H1 (cell line): ENCODE results near the gene UQCC3. TPM values are rescaled to one million over a fixed set of nuclear protein-coding genes. Genes with fewer than 3 reads are reported as not detected.

ENCODE experiments used
- CTCF ChIA-PET: fragments of 300-600 bp; sonication (Branson Sonifier 250); formaldehyde crosslinking; loops from one replicate; lab custom pipeline; 2021; ENCODE audit not compliant: partially characterized antibody; lab: Charles Lee
- POLR2A ChIA-PET: fragments of 300-600 bp; sonication (Branson Sonifier 250); formaldehyde crosslinking; loops from one replicate; lab custom pipeline; 2021; ENCODE audit warnings: inconsistent platforms; ENCODE audit not compliant: partially characterized antibody; lab: Charles Lee
- DNase-seq, 2 experiments: peaks; one replicate each; pipeline versions ENCODE4 v3.0.0 to v3.0.0-alpha.2; 2010 to 2022; ENCODE audit warnings: low spot score in 2 of 2, low read depth in 1 of 2, mixed read lengths in 1 of 2
- FAIRE-seq: peaks from 2 replicates; lab custom pipeline; 2011; peaks lifted over from hg19 to GRCh38; lab: Jason Lieb, UNC
- H2AFZ ChIP-seq: 2 replicates; pipeline ENCODE4 v1.8.1; 2012; ENCODE audit warnings: low read length, inconsistent platforms
- H2AK5ac ChIP-seq: 2 replicates; pipeline ENCODE4 v1.6.1; 2013; ENCODE audit warnings: low read depth, low read length
- H2BK120ac ChIP-seq: replicated peaks from 2 replicates; pipeline ENCODE3; 2013; ENCODE audit warnings: low read depth, low read length, inconsistent platforms
- H2BK12ac ChIP-seq: 2 replicates; pipeline ENCODE4 v1.6.1; 2013; ENCODE audit warnings: low read depth, low read length
- H2BK15ac ChIP-seq: 2 replicates; pipeline ENCODE4 v1.6.1; 2013; ENCODE audit warnings: low read length
- H2BK20ac ChIP-seq: 2 replicates; pipeline ENCODE4 v1.6.1; 2013; ENCODE audit warnings: low read length
- H2BK5ac ChIP-seq: 2 replicates; pipeline ENCODE4 v1.6.1; 2013; ENCODE audit warnings: low read depth, low read length
- H3K14ac ChIP-seq: 2 replicates; pipeline ENCODE4 v1.6.1; 2013; ENCODE audit warnings: inconsistent platforms; ENCODE audit not compliant: insufficient read length
- H3K18ac ChIP-seq: 2 replicates; pipeline ENCODE4 v1.6.1; 2013; ENCODE audit warnings: low read length; ENCODE audit errors: extremely low read depth
- H3K23ac ChIP-seq: 2 replicates; pipeline ENCODE4 v1.6.1; 2013; ENCODE audit warnings: inconsistent platforms; ENCODE audit not compliant: insufficient read length
- H3K23me2 ChIP-seq: 2 replicates; pipeline ENCODE4 v1.6.1; 2013; ENCODE audit warnings: low read depth, low read length
- H3K27ac ChIP-seq: 2 replicates; pipeline ENCODE4 v1.6.1; 2011; ENCODE audit warnings: low read depth, low read length, inconsistent platforms
- H3K27me3 ChIP-seq, 4 experiments: replicated peaks in 1 of 4; 1 replicate in 1 of 4; 2 replicates in 3 of 4; pipeline versions ENCODE4 v1.6.1 to v1.8.1; 2011 to 2013; ENCODE audit warnings: low read length in 3 of 4, mild to moderate bottlenecking in 3 of 4, inconsistent platforms in 2 of 4, mixed read lengths in 2 of 4, moderate library complexity in 1 of 4; ENCODE audit not compliant: control insufficient read depth in 3 of 4, insufficient read depth in 3 of 4; ENCODE audit errors: extremely low read depth in 1 of 4
- H3K36me3 ChIP-seq, 4 experiments: 2 replicates each; pipeline versions ENCODE4 v1.6.1 to v1.8.1; 2011 to 2013; ENCODE audit warnings: mild to moderate bottlenecking in 4 of 4, low read length in 3 of 4, moderate library complexity in 2 of 4, control low read depth in 1 of 4, inconsistent platforms in 1 of 4; ENCODE audit not compliant: insufficient read depth in 4 of 4, control insufficient read depth in 2 of 4
- H3K4ac ChIP-seq: replicated peaks from 2 replicates; pipeline ENCODE3; 2013; ENCODE audit warnings: low read length, low read depth, mixed read lengths, inconsistent platforms; ENCODE audit not compliant: insufficient read length
- H3K4me1 ChIP-seq, 4 experiments: replicated peaks in 1 of 4; 1 replicate in 1 of 4; 2 replicates in 3 of 4; pipeline versions ENCODE4 v1.6.1 to v1.8.1; 2011 to 2013; ENCODE audit warnings: low read length in 3 of 4, inconsistent platforms in 2 of 4, mixed read lengths in 1 of 4; ENCODE audit not compliant: insufficient read depth in 4 of 4, control insufficient read depth in 3 of 4
- H3K4me2 ChIP-seq, 2 experiments: 2 replicates each; pipeline versions ENCODE4 v1.6.1 to v1.8.1; 2011 to 2013; ENCODE audit warnings: low read depth in 2 of 2, low read length in 2 of 2, control low read depth in 1 of 2, inconsistent platforms in 1 of 2, mild to moderate bottlenecking in 1 of 2; ENCODE audit not compliant: insufficient read depth in 1 of 2
- H3K4me3 ChIP-seq, 4 experiments: fragments of 200-600, 300-600 bp in 1 of 4; sonication (generic), shearing (Covaris generic), sonication (Bioruptor Twin) in 1 of 4; 2 replicates each; pipeline versions ENCODE4 v1.5.1 to v1.8.1; 2011 to 2016; ENCODE audit warnings: low read length in 4 of 4, low read depth in 3 of 4, control low read depth in 2 of 4, inconsistent platforms in 2 of 4, mild to moderate bottlenecking in 2 of 4, mixed read lengths in 1 of 4, moderate library complexity in 1 of 4; ENCODE audit not compliant: insufficient read depth in 2 of 4; ENCODE audit errors: extremely low read depth in 1 of 4
- H3K56ac ChIP-seq: replicated peaks from 2 replicates; pipeline ENCODE3; 2013; ENCODE audit warnings: low read depth, mild to moderate bottlenecking, mixed read lengths, low read length, inconsistent platforms; ENCODE audit not compliant: insufficient read length
- H3K79me1 ChIP-seq: 2 replicates; pipeline ENCODE4 v1.6.1; 2013; ENCODE audit warnings: low read depth, low read length, control low read depth
- H3K79me2 ChIP-seq, 2 experiments: 2 replicates each; pipeline versions ENCODE4 v1.6.1 to v1.8.1; 2012 to 2013; ENCODE audit warnings: low read length in 2 of 2, mild to moderate bottlenecking in 2 of 2, inconsistent platforms in 1 of 2; ENCODE audit not compliant: insufficient read depth in 2 of 2, control insufficient read depth in 1 of 2
- H3K9ac ChIP-seq, 4 experiments: replicated peaks in 1 of 4; 1 replicate in 1 of 4; 2 replicates in 3 of 4; pipeline versions ENCODE4 v1.6.1 to v1.8.1; 2011 to 2013; ENCODE audit warnings: low read depth in 3 of 4, low read length in 3 of 4, control low read depth in 2 of 4, mild to moderate bottlenecking in 2 of 4, moderate library complexity in 2 of 4, inconsistent platforms in 1 of 4; ENCODE audit errors: extremely low read depth in 1 of 4
- H3K9me3 ChIP-seq, 2 experiments: 2 replicates each; pipeline versions ENCODE4 v1.6.1 to v1.8.1; 2012 to 2013; ENCODE audit warnings: mild to moderate bottlenecking in 2 of 2, moderate library complexity in 2 of 2, control low read depth in 1 of 2, inconsistent platforms in 1 of 2, low read depth in 1 of 2, low read length in 1 of 2, mixed read lengths in 1 of 2; ENCODE audit not compliant: insufficient read depth in 2 of 2
- H4K20me1 ChIP-seq, 2 experiments: replicated peaks in 1 of 2; 2 replicates each; pipeline versions ENCODE3 to v1.8.1; 2011 to 2013; ENCODE audit warnings: inconsistent platforms in 2 of 2, low read length in 2 of 2, mild to moderate bottlenecking in 1 of 2; ENCODE audit not compliant: insufficient read depth in 2 of 2, control insufficient read depth in 1 of 2
- H4K5ac ChIP-seq: 2 replicates; pipeline ENCODE4 v1.6.1; 2013; ENCODE audit warnings: low read length, low read depth, mixed read lengths, inconsistent platforms; ENCODE audit not compliant: insufficient read length
- H4K8ac ChIP-seq: 2 replicates; pipeline ENCODE4 v1.8.0; 2013; ENCODE audit warnings: mild to moderate bottlenecking, moderate library complexity, low read length, inconsistent platforms; ENCODE audit not compliant: insufficient read depth; ENCODE audit errors: extremely low read depth
- H4K91ac ChIP-seq: replicated peaks from 2 replicates; pipeline ENCODE3; 2013; ENCODE audit warnings: low read length, mixed read lengths, inconsistent platforms; ENCODE audit not compliant: insufficient read length
- BCL11A ChIP-seq, 2 experiments: IDR thresholded peaks; one replicate each; pipeline ENCODE4 v1.6.1; 2011; ENCODE audit warnings: low read depth in 2 of 2, low read length in 2 of 2, mild to moderate bottlenecking in 2 of 2
- CREB1 ChIP-seq: IDR thresholded peaks from 2 replicates; pipeline ENCODE4 v1.6.1; 2012; ENCODE audit warnings: inconsistent platforms
- GTF2F1 ChIP-seq: IDR thresholded peaks from 2 replicates; pipeline ENCODE4 v1.6.1; 2012; ENCODE audit warnings: low read depth, low read length, improper control_type of control experiment, borderline replicate concordance
- HDAC2 ChIP-seq, 2 experiments: fragments of 300-600 bp in 1 of 2; sonication (generic) in 1 of 2; IDR thresholded peaks; 2 replicates each; pipeline ENCODE4 v1.6.1; 2011 to 2012; ENCODE audit warnings: low read depth in 2 of 2, low read length in 2 of 2, mild to moderate bottlenecking in 2 of 2, moderate library complexity in 2 of 2, borderline replicate concordance in 1 of 2, inconsistent platforms in 1 of 2
- JUND ChIP-seq: IDR thresholded peaks from 2 replicates; pipeline ENCODE4 v1.6.1; 2011; ENCODE audit warnings: mild to moderate bottlenecking, improper control_type of control experiment, low read length
- KDM4A ChIP-seq: IDR thresholded peaks from one replicate; pipeline ENCODE4 v1.7.1; 2012; ENCODE audit warnings: low read depth, mild to moderate bottlenecking, moderate library complexity, low read length, inconsistent platforms; ENCODE audit not compliant: severe bottlenecking
- RNF2 ChIP-seq: fragments of 200-900, 300-1000 bp; sonication (generic); IDR thresholded peaks from 2 replicates; pipeline ENCODE4 v1.7.1; 2016; ENCODE audit warnings: borderline replicate concordance, low read depth, mild to moderate bottlenecking, antibody characterized with exemption, low read length; ENCODE audit not compliant: poor library complexity, severe bottlenecking; ENCODE audit errors: missing control alignments
- SAP30 ChIP-seq: fragments of 300-600 bp; sonication (generic); IDR thresholded peaks from 2 replicates; pipeline ENCODE4 v1.7.1; 2012; ENCODE audit warnings: low read length, moderate library complexity, mild to moderate bottlenecking, inconsistent platforms; ENCODE audit not compliant: insufficient read depth, insufficient replicate concordance
- YY1 ChIP-seq: IDR thresholded peaks from 2 replicates; pipeline ENCODE4 v1.6.1; 2011; ENCODE audit warnings: low read depth, mild to moderate bottlenecking, low read length
- WGBS, 2 experiments: shearing (Covaris generic) in 1 of 2; methylation state at CpG; one replicate each; pipeline versions ENCODE4 v1.1.6 to v1.1.7; 2013 to 2015; ENCODE audit warnings: low lambda C conversion rate in 2 of 2, mixed read lengths in 2 of 2, inconsistent platforms in 1 of 2, low coverage in 1 of 2, missing lambda C conversion rate in 1 of 2; ENCODE audit not compliant: insufficient replicate concordance in 2 of 2, insufficient coverage in 1 of 2, insufficient read length in 1 of 2; ENCODE audit errors: extremely low coverage in 1 of 2, missing lambda C conversion rate in 1 of 2; 5-methylcytosine and 5-hydroxymethylcytosine counted together
- polyA plus RNA-seq, 7 experiments: library from polyadenylated mRNA; depleted of rRNA in 3 of 7; stranded (reverse) in 5 of 7; unstranded in 2 of 7; fragments of >200 nt in 5 of 7; fragments of 200-250 nt in 2 of 7; gene quantifications; 1 replicate in 5 of 7; 2 replicates in 1 of 7; 4 replicates in 1 of 7; pipeline versions ENCODE4 v1.2.1 to v1.2.3, GENCODE V29; 2011 to 2013; ENCODE audit warnings: missing spikeins in 2 of 7, mixed read lengths in 2 of 7
- total RNA-seq: library from RNA; stranded (reverse); fragmentation: NEBNext Ultra II Directional; extraction: Animal tissue kit (Norgen Biotek cat#: 25700); gene quantifications from 2 replicates; pipeline ENCODE4 v1.2.1, GENCODE V29; 2021
- TF ChIP-seq, protein P1 (sequence below): IDR thresholded peaks from 2 replicates; pipeline ENCODE4 v1.6.1; 2011; ENCODE audit warnings: low read length, improper control_type of control experiment
- TF ChIP-seq, protein P2 (sequence below): IDR thresholded peaks from 2 replicates; pipeline ENCODE4 v1.6.1; 2012; ENCODE audit warnings: inconsistent platforms

The UQCC3 gene
- total and polyA plus RNA-seq, 2 of the 8 experiments (the other 6 are each of a cell fraction or from before 2014, with no cell fraction given), result 14.2 to 15.7 TPM

DNA sequence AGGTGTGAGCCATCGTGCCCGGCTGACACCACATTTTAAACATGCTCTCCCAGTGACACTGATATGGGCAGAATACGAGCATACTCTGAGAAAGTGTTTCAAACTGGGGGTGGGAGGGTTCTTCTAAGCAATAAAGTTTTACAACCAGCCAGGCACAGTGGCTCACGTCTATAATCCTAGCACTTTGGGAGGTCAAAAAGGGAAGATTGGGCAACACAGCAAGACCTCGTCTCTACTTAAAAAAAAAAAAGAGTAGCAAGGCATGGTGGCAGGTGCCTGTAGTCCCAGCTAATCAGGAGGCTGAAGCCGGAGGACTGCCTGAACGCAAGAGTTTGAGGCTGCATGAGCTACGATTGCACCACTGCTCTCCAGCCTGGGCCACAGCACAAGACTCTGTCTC lies 27.3 kb upstream of the UQCC3 start:
- no peak overlapping the region for H3K18ac ChIP-seq
- ChIA-PET POLR2A (interaction anchor here (0.8 to 50.4 kb wide), 10 partner anchors 8 to 70 kb away, joined by 3 to 2041 read pairs (median 4); partner anchors contain the start of genes BSCL2, C11orf98, CSKMT and EEF1G), CTCF (interaction anchor here (1.5 kb wide), 1 partner anchor 21 kb away, joined by 8 read pairs; no protein-coding TSS in a partner anchor)
- no peak overlapping the region for H2AFZ ChIP-seq
- peaks cover 3 to 29% (median 8%) of the 10 kb centered on the region in 4 experiments; a peak in 7 of 8 replicates for H3K36me3 ChIP-seq
- H3K9me3 ChIP-seq, result no peaks in the 10 kb centered on the region
- H3K27me3 ChIP-seq, result no peaks in the 10 kb centered on the region
- no peak for FAIRE-seq
- H3K9ac ChIP-seq, result no peak overlapping the region
- no peak overlapping the region for H2AK5ac ChIP-seq
- H2BK120ac ChIP-seq, result no peak overlapping the region
- no peak overlapping the region for H3K14ac ChIP-seq
- H3K4me1 ChIP-seq, result no peaks in the 10 kb centered on the region; a peak in 2 of 7 replicates
- no peak overlapping the region for H2BK5ac ChIP-seq
- WGBS, 2 experiments, result 90% methylated on average over 8 of the region's 8 CpGs; no CpG with 5 or more reads in 1 of the 2 experiments
- H3K4me3 ChIP-seq, result no peak overlapping the region
- H4K8ac ChIP-seq, result no peak overlapping the region
- H3K23me2 ChIP-seq, result peaks cover 5% of the 10 kb centered on the region; the same call in 1 of the 2 replicates
- no peak for DNase-seq
- H3K4me2 ChIP-seq, result no peak overlapping the region; a peak in 1 of 4 replicates
- H2BK12ac ChIP-seq, result no peak overlapping the region
- H4K20me1 ChIP-seq, result peaks cover 3 to 15% of the 10 kb centered on the region in 2 experiments
- H3K23ac ChIP-seq, result no peak overlapping the region
- H3K56ac ChIP-seq, result no peak overlapping the region
- H3K4ac ChIP-seq, result no peak overlapping the region
- no peak overlapping the region for H2BK15ac ChIP-seq
- no peak overlapping the region for H2BK20ac ChIP-seq
- H3K79me2 ChIP-seq, result peaks cover 7 to 45% of the 10 kb centered on the region in 2 experiments
- H4K5ac ChIP-seq, result no peak overlapping the region
- no peak overlapping the region for H4K91ac ChIP-seq
- H3K27ac ChIP-seq, result no peak overlapping the region
- peaks cover 10% of the 10 kb centered on the region for H3K79me1 ChIP-seq
- TF ChIP-seq BCL11A (IDR thresholded peaks at IDR 0.05; ENCODE audit: low read depth in 2 of 2, low read length in 2 of 2) (no peak), CREB1 (no peak), GTF2F1 (no peak), HDAC2 (IDR thresholded peaks at IDR 0.05; ENCODE audit: borderline replicate concordance in 1 of 2, low read depth in 2 of 2, low read length in 2 of 2) (no peak), RNF2 (no peak), JUND (no peak), KDM4A (no peak), SAP30 (no peak), YY1 (no peak)
- TF ChIP-seq, protein P1, sequence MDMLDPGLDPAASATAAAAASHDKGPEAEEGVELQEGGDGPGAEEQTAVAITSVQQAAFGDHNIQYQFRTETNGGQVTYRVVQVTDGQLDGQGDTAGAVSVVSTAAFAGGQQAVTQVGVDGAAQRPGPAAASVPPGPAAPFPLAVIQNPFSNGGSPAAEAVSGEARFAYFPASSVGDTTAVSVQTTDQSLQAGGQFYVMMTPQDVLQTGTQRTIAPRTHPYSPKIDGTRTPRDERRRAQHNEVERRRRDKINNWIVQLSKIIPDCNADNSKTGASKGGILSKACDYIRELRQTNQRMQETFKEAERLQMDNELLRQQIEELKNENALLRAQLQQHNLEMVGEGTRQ, result no peak
- TF ChIP-seq, protein P2, sequence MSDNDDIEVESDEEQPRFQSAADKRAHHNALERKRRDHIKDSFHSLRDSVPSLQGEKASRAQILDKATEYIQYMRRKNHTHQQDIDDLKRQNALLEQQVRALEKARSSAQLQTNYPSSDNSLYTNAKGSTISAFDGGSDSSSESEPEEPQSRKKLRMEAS, result no peak
